GM12864 (cell line): ENCODE measurements around the gene CHST7.

Experiments
- DNase-seq: peaks from one replicate; pipeline ENCODE4 v3.0.0-alpha.2; 2011; ENCODE audit warnings: low read depth
- H3K4me3 ChIP-seq: 2 replicates; pipeline ENCODE4 v1.5.1; 2011; ENCODE audit warnings: mild to moderate bottlenecking, low read depth, low read length, control low read depth
- TF ChIP-seq, protein P1 (sequence below): IDR thresholded peaks from 2 replicates; pipeline ENCODE4 v1.5.1; 2011; ENCODE audit warnings: low read depth, mild to moderate bottlenecking, moderate library complexity, low read length, control low read depth, inconsistent platforms; ENCODE audit errors: missing control alignments

The CHST7 gene

DNA sequence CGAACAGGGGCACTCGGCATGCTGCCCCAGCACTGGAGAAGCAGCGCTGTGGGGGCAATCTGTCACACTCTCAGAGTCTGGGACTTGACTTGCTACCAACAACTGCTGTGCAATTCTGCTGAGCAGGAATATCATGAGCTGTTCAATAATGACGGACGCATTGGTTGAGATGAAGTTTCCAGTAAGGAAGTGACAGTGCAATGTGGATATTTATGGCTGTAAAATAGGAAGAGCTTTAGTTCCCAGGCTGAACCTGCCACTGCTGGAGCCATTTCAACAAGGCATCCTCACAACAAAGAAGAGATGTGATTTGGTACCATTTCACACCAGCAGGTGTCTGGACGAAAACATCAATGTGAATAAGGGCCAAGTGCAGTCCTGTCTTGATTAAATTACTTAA is 24.2 kb downstream of the CHST7 start:
- TF ChIP-seq, protein P1, sequence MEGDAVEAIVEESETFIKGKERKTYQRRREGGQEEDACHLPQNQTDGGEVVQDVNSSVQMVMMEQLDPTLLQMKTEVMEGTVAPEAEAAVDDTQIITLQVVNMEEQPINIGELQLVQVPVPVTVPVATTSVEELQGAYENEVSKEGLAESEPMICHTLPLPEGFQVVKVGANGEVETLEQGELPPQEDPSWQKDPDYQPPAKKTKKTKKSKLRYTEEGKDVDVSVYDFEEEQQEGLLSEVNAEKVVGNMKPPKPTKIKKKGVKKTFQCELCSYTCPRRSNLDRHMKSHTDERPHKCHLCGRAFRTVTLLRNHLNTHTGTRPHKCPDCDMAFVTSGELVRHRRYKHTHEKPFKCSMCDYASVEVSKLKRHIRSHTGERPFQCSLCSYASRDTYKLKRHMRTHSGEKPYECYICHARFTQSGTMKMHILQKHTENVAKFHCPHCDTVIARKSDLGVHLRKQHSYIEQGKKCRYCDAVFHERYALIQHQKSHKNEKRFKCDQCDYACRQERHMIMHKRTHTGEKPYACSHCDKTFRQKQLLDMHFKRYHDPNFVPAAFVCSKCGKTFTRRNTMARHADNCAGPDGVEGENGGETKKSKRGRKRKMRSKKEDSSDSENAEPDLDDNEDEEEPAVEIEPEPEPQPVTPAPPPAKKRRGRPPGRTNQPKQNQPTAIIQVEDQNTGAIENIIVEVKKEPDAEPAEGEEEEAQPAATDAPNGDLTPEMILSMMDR = no peak
- no peak for DNase-seq
- no peak overlapping the region for H3K4me3 ChIP-seq

GRCh38 chrX:46599051-46599560 is 25.5 kb downstream of the CHST7 start:
- no peak for DNase-seq
- TF ChIP-seq, protein P1 = no peak
- no peak overlapping the region for H3K4me3 ChIP-seq

- H3K4me3 ChIP-seq = no peak overlapping the region
- DNase-seq = no peak
- TF ChIP-seq, protein P1 = no peak
These were observed 27.7 kb downstream of the CHST7 start for GRCh38 chrX:46601283-46601682.

DNA sequence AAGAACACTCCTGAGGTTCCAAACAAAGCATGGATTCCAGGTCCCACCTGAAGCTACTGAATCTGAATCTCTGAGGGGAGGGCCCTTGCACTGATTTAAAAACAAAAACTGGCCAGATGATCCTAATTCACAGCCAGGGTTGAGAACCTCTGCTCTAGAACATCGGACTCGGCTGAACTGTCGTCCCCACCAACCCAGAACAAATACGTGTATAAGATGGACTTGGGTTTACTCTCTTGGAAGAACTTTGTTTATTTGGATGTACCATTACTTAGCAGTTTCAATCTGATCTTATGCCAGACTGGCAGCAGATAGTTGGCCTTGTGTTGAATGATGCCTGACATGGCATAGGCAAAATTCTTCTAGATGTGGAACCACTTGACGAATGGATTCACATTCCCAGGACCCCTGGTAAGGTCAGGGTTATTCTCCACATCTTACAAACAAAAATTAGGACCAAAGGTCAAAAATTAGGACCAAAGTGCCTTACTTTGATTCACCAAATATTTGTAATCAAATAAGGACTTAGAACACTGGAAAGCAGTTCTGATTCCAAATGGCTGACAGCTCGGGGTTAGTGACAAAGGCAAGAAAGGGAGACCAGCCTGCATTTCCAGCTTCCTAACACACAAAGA is 29.0 kb downstream of the CHST7 start:
- H3K4me3 ChIP-seq = no peak overlapping the region
- TF ChIP-seq, protein P1 = no peak
- no peak for DNase-seq

GRCh38 chrX:46607916-46608315 is 34.4 kb downstream of the CHST7 start:
- H3K4me3 ChIP-seq = no peak overlapping the region
- DNase-seq = no peak
- TF ChIP-seq, protein P1 = no peak

- H3K4me3 ChIP-seq = no peak overlapping the region
- no peak for DNase-seq
- TF ChIP-seq, protein P1 = no peak
These were observed 36.6 kb downstream of the CHST7 start for GRCh38 chrX:46610070-46610658.
